Measurements from ENCODE around the gene CYP24A1. TPM values are rescaled to one million over a fixed set of nuclear protein-coding genes. Genes with fewer than 3 reads are reported as not detected.
A peak's percentile ranks its signal among the peaks of the same experiment; 100 is the strongest.

Gene CYP24A1
- total RNA-seq, 1 donor, result not detected

DNA sequence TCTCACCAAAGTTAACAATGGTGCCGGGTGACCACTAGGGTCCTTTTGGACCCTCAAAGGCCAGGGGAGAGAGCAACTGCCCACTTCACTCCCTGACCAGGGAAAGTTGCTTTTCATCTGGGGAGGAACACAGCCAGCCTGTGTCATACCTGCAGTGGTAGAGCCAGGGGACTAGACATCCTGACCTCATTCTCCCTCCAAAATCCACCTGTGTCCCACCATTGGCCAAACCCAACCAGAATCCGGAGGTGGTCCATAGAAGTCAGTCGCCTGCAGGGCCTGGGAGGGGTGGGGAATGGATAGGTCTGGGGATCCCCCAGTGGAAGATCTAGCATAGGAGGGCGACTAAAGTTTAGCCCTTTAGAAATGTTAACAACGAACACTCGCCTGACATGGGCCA is 46.9 kb upstream of the CYP24A1 start:
- H3K27ac ChIP-seq (ENCODE audit: low read depth, low read length), result no peak overlapping the region
- peaks cover 6% of the 10 kb centered on the region for H3K36me3 ChIP-seq (ENCODE audit: insufficient read depth, low read length)
- peaks cover 6% of the 10 kb centered on the region for H3K4me1 ChIP-seq (ENCODE audit: insufficient read depth, low read length)
- TF ChIP-seq, protein P1, sequence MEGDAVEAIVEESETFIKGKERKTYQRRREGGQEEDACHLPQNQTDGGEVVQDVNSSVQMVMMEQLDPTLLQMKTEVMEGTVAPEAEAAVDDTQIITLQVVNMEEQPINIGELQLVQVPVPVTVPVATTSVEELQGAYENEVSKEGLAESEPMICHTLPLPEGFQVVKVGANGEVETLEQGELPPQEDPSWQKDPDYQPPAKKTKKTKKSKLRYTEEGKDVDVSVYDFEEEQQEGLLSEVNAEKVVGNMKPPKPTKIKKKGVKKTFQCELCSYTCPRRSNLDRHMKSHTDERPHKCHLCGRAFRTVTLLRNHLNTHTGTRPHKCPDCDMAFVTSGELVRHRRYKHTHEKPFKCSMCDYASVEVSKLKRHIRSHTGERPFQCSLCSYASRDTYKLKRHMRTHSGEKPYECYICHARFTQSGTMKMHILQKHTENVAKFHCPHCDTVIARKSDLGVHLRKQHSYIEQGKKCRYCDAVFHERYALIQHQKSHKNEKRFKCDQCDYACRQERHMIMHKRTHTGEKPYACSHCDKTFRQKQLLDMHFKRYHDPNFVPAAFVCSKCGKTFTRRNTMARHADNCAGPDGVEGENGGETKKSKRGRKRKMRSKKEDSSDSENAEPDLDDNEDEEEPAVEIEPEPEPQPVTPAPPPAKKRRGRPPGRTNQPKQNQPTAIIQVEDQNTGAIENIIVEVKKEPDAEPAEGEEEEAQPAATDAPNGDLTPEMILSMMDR (IDR thresholded peaks at IDR 0.05; ENCODE audit: extremely low read depth, low read depth, low read length), result no peak
- H4K20me1 ChIP-seq (ENCODE audit: insufficient read depth, low read length), result no peaks in the 10 kb centered on the region
- H3K27me3 ChIP-seq (ENCODE audit: insufficient read depth, low read length), result no peaks in the 10 kb centered on the region
- H3K9me3 ChIP-seq (ENCODE audit: low read depth, low read length), result no peaks in the 10 kb centered on the region
- DNase-seq (ENCODE audit: insufficient read length, low spot score, missing footprints), result no peak
- no peak overlapping the region for H3K4me2 ChIP-seq (ENCODE audit: insufficient read depth, low read length)
- H3K4me3 ChIP-seq (ENCODE audit: insufficient read depth, low read length), result no peak overlapping the region
- no peaks in the 10 kb centered on the region for H3K79me2 ChIP-seq (ENCODE audit: insufficient read depth, low read length)
- H2AFZ ChIP-seq (ENCODE audit: low read length), result no peak overlapping the region

DNA sequence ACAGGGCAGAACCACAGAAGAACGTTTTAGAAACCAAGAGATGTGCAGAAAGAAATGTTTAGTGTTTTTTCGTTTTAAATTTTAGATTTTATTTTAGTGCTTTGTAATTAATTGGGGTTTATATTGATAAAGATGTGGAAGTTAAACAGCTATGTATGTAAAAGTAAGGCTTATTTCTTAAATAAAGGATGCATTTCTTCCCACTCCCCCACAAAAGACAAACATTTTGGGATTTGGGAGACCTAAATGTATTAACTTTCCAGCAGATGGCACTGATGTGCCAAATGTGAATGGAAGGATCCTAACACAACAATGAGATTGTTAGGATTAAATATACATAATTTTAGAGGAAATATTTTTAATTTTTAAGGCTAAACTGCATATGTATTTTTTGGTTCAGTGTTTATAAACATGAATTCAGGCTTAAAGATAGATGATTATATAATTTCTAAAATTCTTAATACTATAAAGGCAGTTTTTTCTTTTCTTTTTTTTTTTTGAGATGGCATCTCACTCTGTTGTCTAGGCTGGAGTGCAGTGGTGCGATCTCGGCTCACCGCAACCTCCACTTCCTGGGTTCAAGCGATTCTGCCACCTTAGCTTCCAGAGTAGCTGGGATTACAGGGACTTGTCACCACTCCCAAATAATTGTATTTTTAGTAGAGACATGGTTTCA is 46.1 kb upstream of the CYP24A1 start:
- Histone ChIP-seq H4K20me1 (ENCODE audit: insufficient read depth, low read length) (peaks cover 2% of the 10 kb centered on the region), H3K79me2 (ENCODE audit: insufficient read depth, low read length) (peaks cover 6% of the 10 kb centered on the region), H3K4me1 (ENCODE audit: insufficient read depth, low read length) (peaks cover 6% of the 10 kb centered on the region), H3K27ac (ENCODE audit: low read depth, low read length) (no peak overlapping the region), H3K9me3 (ENCODE audit: low read depth, low read length) (no peaks in the 10 kb centered on the region), H3K36me3 (ENCODE audit: insufficient read depth, low read length) (peaks cover 6% of the 10 kb centered on the region), H3K4me3 (ENCODE audit: insufficient read depth, low read length) (no peak overlapping the region), H2AFZ (ENCODE audit: low read length) (no peak overlapping the region), H3K4me2 (ENCODE audit: insufficient read depth, low read length) (no peak overlapping the region), H3K27me3 (ENCODE audit: insufficient read depth, low read length) (no peaks in the 10 kb centered on the region)
- peak; percentile 65 for DNase-seq (ENCODE audit: insufficient read length, low spot score, missing footprints)
- TF ChIP-seq, protein P1 (IDR thresholded peaks at IDR 0.05; ENCODE audit: extremely low read depth, low read depth, low read length), result peak; percentile 64

DNA sequence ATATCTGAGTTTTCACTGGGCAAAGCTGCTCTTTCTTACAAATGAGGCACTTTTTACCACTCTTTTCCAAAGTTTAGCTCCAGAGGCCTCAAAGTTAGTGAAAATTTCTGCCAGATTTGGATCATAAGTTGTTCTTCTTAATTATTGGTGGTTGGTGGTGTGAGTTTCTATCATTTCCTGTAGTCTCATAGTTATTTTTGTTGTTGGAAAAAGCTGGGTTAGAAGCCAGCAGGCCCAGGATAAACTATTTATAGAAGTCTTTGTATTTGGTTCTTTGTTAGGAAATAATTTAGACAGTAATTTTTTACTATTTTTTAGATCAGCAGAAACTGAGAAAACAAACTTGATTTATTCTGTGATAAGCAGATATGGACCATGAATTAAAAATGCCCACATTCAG is 44.7 kb upstream of the CYP24A1 start:
- Histone ChIP-seq H4K20me1 (ENCODE audit: insufficient read depth, low read length) (peaks cover 8% of the 10 kb centered on the region), H3K36me3 (ENCODE audit: insufficient read depth, low read length) (peaks cover 8% of the 10 kb centered on the region), H3K9me3 (ENCODE audit: low read depth, low read length) (no peaks in the 10 kb centered on the region), H3K4me2 (ENCODE audit: insufficient read depth, low read length) (no peak overlapping the region), H3K27me3 (ENCODE audit: insufficient read depth, low read length) (no peaks in the 10 kb centered on the region), H3K79me2 (ENCODE audit: insufficient read depth, low read length) (peaks cover 17% of the 10 kb centered on the region), H2AFZ (ENCODE audit: low read length) (no peak overlapping the region), H3K4me1 (ENCODE audit: insufficient read depth, low read length) (peaks cover 6% of the 10 kb centered on the region), H3K27ac (ENCODE audit: low read depth, low read length) (no peak overlapping the region), H3K4me3 (ENCODE audit: insufficient read depth, low read length) (no peak overlapping the region)
- TF ChIP-seq, protein P1 (IDR thresholded peaks at IDR 0.05; ENCODE audit: extremely low read depth, low read depth, low read length), result no peak
- DNase-seq (ENCODE audit: insufficient read length, low spot score, missing footprints), result no peak

DNA sequence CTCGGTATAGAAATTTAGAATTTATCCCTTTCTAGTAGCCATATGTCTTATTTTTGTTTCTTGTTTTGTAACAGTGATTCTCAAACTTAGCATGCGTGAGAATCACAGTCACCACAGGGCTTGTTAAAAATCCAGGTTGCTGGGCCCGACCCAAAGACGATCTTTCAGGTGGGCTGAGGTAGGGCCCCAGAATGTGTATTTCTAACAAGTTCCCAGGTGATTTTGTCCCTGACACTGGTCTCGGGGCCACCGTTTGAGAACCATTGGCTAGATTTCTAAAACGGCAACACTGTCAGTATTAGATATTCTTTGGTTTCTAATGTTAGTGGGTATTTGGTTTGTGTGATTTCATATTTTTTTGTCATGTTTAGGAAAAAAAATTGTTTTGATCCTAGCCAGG is 44.0 kb upstream of the CYP24A1 start:
- H3K27me3 ChIP-seq (ENCODE audit: insufficient read depth, low read length), result no peaks in the 10 kb centered on the region
- DNase-seq (ENCODE audit: insufficient read length, low spot score, missing footprints), result no peak
- no peak overlapping the region for H3K4me3 ChIP-seq (ENCODE audit: insufficient read depth, low read length)
- no peak overlapping the region for H2AFZ ChIP-seq (ENCODE audit: low read length)
- TF ChIP-seq, protein P1 (IDR thresholded peaks at IDR 0.05; ENCODE audit: extremely low read depth, low read depth, low read length), result no peak
- peaks cover 9% of the 10 kb centered on the region for H3K4me1 ChIP-seq (ENCODE audit: insufficient read depth, low read length)
- H3K27ac ChIP-seq (ENCODE audit: low read depth, low read length), result no peak overlapping the region
- no peak overlapping the region for H3K4me2 ChIP-seq (ENCODE audit: insufficient read depth, low read length)
- H3K36me3 ChIP-seq (ENCODE audit: insufficient read depth, low read length), result peaks cover 8% of the 10 kb centered on the region
- no peaks in the 10 kb centered on the region for H3K9me3 ChIP-seq (ENCODE audit: low read depth, low read length)
- peaks cover 23% of the 10 kb centered on the region for H3K79me2 ChIP-seq (ENCODE audit: insufficient read depth, low read length)
- H4K20me1 ChIP-seq (ENCODE audit: insufficient read depth, low read length), result peaks cover 11% of the 10 kb centered on the region
